HTR-8/SVneo (cell line): Measurements from ENCODE around the gene PCSK2.

Experiments used
- DNase-seq: peaks from one replicate; pipeline ENCODE4 v3.0.0; 2011; ENCODE audit warnings: low spot score, mixed read lengths; ENCODE audit not compliant: insufficient read length
- FAIRE-seq: peaks from 2 replicates; lab custom pipeline; 2011; peaks lifted over from hg19 to GRCh38; lab: Jason Lieb, UNC

The PCSK2 gene

GRCh38 chr20:17522528-17522927, 295.7 kb downstream of the PCSK2 start:
- FAIRE-seq, result no peak
- no peak for DNase-seq

- FAIRE-seq (no peak), DNase-seq (no peak)
Measured at GRCh38 chr20:17523326-17523725, 296.5 kb downstream of the PCSK2 start.

- DNase-seq (no peak), FAIRE-seq (no peak)
Measured at GRCh38 chr20:17524560-17524959, 297.7 kb downstream of the PCSK2 start.

DNA sequence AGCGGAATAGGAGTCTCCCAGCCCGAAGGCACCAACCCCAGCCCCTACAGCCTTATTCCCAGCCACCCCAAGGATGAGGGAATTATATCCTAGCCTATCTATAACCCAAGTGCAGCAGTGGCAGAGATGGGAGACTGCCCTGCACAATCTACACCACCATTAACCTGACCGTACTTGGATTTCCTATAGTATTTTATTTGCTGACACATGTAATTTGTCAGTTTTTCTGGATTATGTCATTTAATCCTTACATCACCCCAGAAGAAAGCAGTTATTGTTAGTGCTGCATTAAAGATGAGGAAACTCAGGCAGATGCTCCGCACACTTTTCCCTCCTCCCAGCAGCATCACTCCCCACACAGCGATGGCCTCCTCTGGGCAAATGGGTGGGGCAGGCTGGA, 298.3 kb downstream of the PCSK2 start:
- no peak for DNase-seq
- no peak for FAIRE-seq

GRCh38 chr20:17525650-17526049, 298.8 kb downstream of the PCSK2 start:
- FAIRE-seq (no peak), DNase-seq (peak; percentile 38)

DNA sequence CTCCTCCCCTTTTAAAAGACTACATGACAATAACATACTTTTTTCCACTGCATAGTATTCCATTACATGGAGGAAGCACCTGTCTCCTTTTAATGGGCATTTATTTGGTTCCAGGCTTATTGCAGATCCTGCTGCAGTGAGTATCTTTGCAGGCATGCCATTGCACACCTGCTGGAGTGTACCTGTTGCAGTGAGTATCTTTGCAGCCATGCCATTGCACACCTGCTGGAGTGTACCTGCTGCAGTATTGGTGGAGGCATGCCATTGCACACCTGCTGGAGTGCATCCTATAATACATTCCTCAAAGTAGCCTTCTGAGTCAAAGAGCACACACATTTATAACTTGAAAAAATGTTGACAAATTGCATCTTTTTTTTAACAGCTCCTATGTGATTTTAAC, 302.7 kb downstream of the PCSK2 start:
- DNase-seq, result no peak
- FAIRE-seq, result no peak

DNA sequence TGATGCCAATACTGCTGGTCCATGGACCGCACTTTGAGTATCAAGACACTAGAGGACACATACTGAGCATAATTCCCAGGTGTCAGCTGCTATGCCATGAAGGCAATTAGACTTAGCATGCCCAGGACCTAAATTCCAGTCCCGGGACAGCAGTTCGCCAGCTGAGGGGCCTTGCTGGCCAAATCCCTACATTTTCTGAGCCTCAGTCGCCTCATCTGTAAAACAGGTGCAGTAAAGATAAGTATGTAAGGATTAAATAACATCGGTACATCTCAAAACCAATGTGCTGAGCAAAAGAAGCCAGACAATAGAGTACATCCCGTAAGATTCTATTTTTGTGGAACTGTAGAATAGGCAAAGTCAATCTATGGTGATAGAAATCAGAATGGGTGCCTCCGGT, 303.3 kb downstream of the PCSK2 start:
- DNase-seq (no peak), FAIRE-seq (no peak)

GRCh38 chr20:17530716-17531664, 304.1 kb downstream of the PCSK2 start, which contains the start of gene BFSP1:
Gene BFSP1 (minus strand): TSS chr20:17531379. CDS start chr20:17531329, 50 bp downstream.
- DNase-seq, result peak; percentile 48
- FAIRE-seq, result peak; percentile 72

DNA sequence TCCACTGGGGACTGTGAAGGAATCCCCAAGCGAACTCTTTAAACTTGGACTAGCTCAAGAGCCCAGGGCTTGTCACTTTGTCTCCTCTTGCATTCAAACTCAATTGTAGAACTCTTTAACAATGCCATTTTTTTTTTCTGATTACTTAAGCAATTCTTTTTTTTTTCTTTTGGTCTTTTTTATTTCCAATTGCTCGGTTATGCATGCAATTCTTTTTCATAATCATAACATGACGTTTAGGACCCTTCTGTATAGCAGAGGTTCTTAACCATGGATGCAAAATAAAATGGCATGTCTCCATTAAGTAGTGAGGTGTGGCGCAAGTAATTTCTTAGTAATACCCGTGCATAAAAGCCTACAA, 304.8 kb downstream of the PCSK2 start:
- DNase-seq (no peak), FAIRE-seq (no peak)

DNA sequence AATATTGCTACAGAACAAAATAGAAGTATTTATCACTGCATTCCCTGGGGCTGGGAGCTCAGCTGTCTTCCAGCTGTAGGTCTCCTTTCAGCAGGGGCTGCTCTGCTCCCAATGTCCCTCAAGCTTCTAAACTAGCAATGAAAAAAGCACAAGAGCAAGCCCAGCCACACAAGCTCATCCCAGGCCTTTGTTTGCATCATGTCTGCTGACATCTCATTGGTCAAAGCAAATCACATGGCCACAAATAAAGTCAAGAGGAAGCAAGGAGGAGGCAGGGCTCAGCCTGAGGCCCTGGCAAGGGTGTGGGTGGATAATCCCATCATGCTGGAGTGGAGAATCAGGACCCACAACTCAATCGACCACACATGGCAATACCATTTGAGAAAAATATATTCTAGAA, 306.6 kb downstream of the PCSK2 start:
- peak; percentile 73 for DNase-seq
- no peak for FAIRE-seq

GRCh38 chr20:17534077-17534476, 307.2 kb downstream of the PCSK2 start:
- DNase-seq (no peak), FAIRE-seq (no peak)
